Neural cell (in vitro differentiated cells): ENCODE data around the gene DARS1. TPM values are rescaled to one million over a fixed set of nuclear protein-coding genes. Genes with fewer than 3 reads are reported as not detected.

Experiments
- H2AFZ ChIP-seq: fragments of 200-600, 300-800 bp; sonication (generic), shearing (Covaris generic); 2 replicates; pipeline ENCODE4 v1.6.0; 2014; ENCODE audit warnings: low read depth, mild to moderate bottlenecking, antibody characterized with exemption, low read length, moderate library complexity
- H3F3A ChIP-seq: fragments of 200-600 bp; shearing (Covaris generic); 2 replicates; pipeline ENCODE4 v1.6.1; 2016; ENCODE audit warnings: mild to moderate bottlenecking, moderate library complexity, mixed read lengths, antibody characterized with exemption, low read length; ENCODE audit not compliant: insufficient read depth, poor library complexity, severe bottlenecking
- H3K27ac ChIP-seq: fragments of 200-600, 300-800 bp; sonication (generic), shearing (Covaris generic); 2 replicates; pipeline ENCODE4 v1.5.1; 2014; ENCODE audit warnings: mild to moderate bottlenecking, low read length, moderate library complexity
- H3K27me3 ChIP-seq: fragments of 300-800, 200-600 bp; sonication (generic), shearing (Covaris generic); 2 replicates; pipeline ENCODE4 v1.6.0; 2014; ENCODE audit warnings: mild to moderate bottlenecking, low read depth, low read length, moderate library complexity; ENCODE audit not compliant: insufficient read depth
- H3K36me3 ChIP-seq: fragments of 300-800, 200-600 bp; sonication (generic), shearing (Covaris generic); 2 replicates; pipeline ENCODE4 v1.5.1; 2014; ENCODE audit warnings: mild to moderate bottlenecking, antibody characterized with exemption, low read length, moderate library complexity; ENCODE audit not compliant: insufficient read depth
- H3K4me2 ChIP-seq: fragments of 300-800, 200-600 bp; sonication (generic), shearing (Covaris generic); 2 replicates; pipeline ENCODE4 v1.6.0; 2014; ENCODE audit warnings: mild to moderate bottlenecking, low read length
- H3K4me3 ChIP-seq: fragments of 300-800, 200-600 bp; sonication (generic), shearing (Covaris generic); 2 replicates; pipeline ENCODE4 v1.5.1; 2014; ENCODE audit warnings: mild to moderate bottlenecking, low read length, moderate library complexity
- H3K79me2 ChIP-seq: fragments of 200-600 bp; shearing (Covaris generic); replicated peaks from 2 replicates; pipeline ENCODE4 v1.6.0; 2014; ENCODE audit warnings: mild to moderate bottlenecking, low read length, moderate library complexity; ENCODE audit not compliant: insufficient read depth
- H3K9ac ChIP-seq: fragments of 300-800, 200-600 bp; sonication (generic), shearing (Covaris generic); 2 replicates; pipeline ENCODE4 v1.6.1; 2016; ENCODE audit warnings: mild to moderate bottlenecking, low read length, mixed read lengths
- H3K9me2 ChIP-seq: fragments of 200-600 bp; shearing (Covaris generic); 2 replicates; pipeline ENCODE4 v1.6.1; 2016; ENCODE audit warnings: mild to moderate bottlenecking, low read length, mixed read lengths; ENCODE audit not compliant: insufficient read depth
- H3K9me3 ChIP-seq: fragments of 200-600, 300-800 bp; sonication (generic), shearing (Covaris generic); 2 replicates; pipeline ENCODE4 v1.6.1; 2016; ENCODE audit warnings: mild to moderate bottlenecking, mixed run types, low read length, moderate library complexity, mixed read lengths
- H4K20me1 ChIP-seq: fragments of 200-600 bp; shearing (Covaris generic); 2 replicates; pipeline ENCODE4 v1.6.1; 2016; ENCODE audit warnings: mild to moderate bottlenecking, mixed run types; ENCODE audit not compliant: insufficient read depth
- EP300 ChIP-seq: fragments of 450-650 bp; conservative IDR thresholded peaks from 2 replicates; pipeline ENCODE4 v1.6.1; 2014; ENCODE audit warnings: antibody characterized with exemption, mild to moderate bottlenecking, moderate library complexity; ENCODE audit not compliant: poor library complexity, severe bottlenecking
- EZH2 ChIP-seq: fragments of 200-600, 300-800 bp; shearing (Covaris generic), sonication (generic); IDR thresholded peaks from 2 replicates; pipeline ENCODE4 v1.6.1; 2014; ENCODE audit warnings: antibody characterized with exemption, low read length, borderline replicate concordance, mild to moderate bottlenecking; ENCODE audit not compliant: insufficient read depth, poor library complexity, severe bottlenecking
- MXI1 ChIP-seq: fragments of 450-650 bp; conservative IDR thresholded peaks from 2 replicates; pipeline ENCODE4 v1.6.1; 2014; ENCODE audit warnings: antibody characterized with exemption, mild to moderate bottlenecking; ENCODE audit not compliant: poor library complexity, severe bottlenecking
- POLR2AphosphoS5 ChIP-seq: IDR thresholded peaks from 2 replicates; pipeline ENCODE4 v1.6.1; 2012
- RAD21 ChIP-seq: fragments of 450-650 bp; conservative IDR thresholded peaks from 2 replicates; pipeline ENCODE4 v1.6.1; 2014; ENCODE audit warnings: antibody characterized with exemption, mild to moderate bottlenecking, moderate library complexity
- SMC3 ChIP-seq: fragments of 450-650 bp; conservative IDR thresholded peaks from 2 replicates; pipeline ENCODE4 v1.6.1; 2014; ENCODE audit warnings: antibody characterized with exemption, mild to moderate bottlenecking, moderate library complexity; ENCODE audit not compliant: poor library complexity
- TAF1 ChIP-seq: IDR thresholded peaks from 2 replicates; pipeline ENCODE4 v1.6.1; 2012; ENCODE audit warnings: low read depth
- polyA plus RNA-seq: library from polyadenylated mRNA; depleted of rRNA; stranded (reverse); fragments of >200 nt; gene quantifications from 2 replicates; pipeline ENCODE4 v1.2.3, GENCODE V29; 2014
- TF ChIP-seq, protein P1 (sequence below): IDR thresholded peaks from 2 replicates; pipeline ENCODE4 v1.6.1; 2012; ENCODE audit warnings: borderline replicate concordance
- TF ChIP-seq, protein P2 (sequence below): fragments of 450-650 bp; IDR thresholded peaks from 2 replicates; pipeline ENCODE4 v1.5.1; 2014; ENCODE audit warnings: antibody characterized with exemption, mild to moderate bottlenecking, moderate library complexity; ENCODE audit not compliant: poor library complexity, severe bottlenecking

Gene DARS1
- polyA plus RNA-seq, 1 donor from 2014 or later: 37.9 TPM

DNA sequence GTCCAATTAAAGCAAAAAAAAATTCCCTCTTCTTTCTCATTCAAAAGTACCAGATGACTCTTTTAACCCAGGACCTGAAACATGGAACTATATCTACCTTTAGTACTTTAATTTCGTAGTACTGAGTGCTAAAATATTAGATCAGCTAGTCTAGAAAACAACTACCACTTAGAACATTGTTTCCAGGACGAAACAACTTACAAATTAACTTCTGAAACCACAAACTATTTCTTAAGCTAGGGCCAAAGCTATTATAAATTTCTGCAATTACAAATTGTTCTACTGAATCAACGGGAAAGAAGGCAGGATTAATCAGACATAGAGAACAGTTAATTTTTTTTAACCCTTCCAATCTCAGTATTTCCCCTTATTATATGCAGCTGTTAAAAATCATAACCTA is 39.9 kb downstream of the DARS1 start:
- Histone ChIP-seq H3K79me2 (no peaks in the 10 kb centered on the region), H2AFZ (no peak overlapping the region), H3K9me2 (no peaks in the 10 kb centered on the region), H3K36me3 (no peaks in the 10 kb centered on the region), H3K9ac (no peak overlapping the region), H3K27me3 (no peaks in the 10 kb centered on the region), H3K4me2 (no peak overlapping the region), H3K9me3 (no peaks in the 10 kb centered on the region), H3K27ac (no peak overlapping the region), H4K20me1 (no peaks in the 10 kb centered on the region), H3K4me3 (no peak overlapping the region), H3F3A (no peaks in the 10 kb centered on the region)
- no peak for TF ChIP-seq EP300
- TF ChIP-seq RAD21: no peak
- TF ChIP-seq, protein P1, sequence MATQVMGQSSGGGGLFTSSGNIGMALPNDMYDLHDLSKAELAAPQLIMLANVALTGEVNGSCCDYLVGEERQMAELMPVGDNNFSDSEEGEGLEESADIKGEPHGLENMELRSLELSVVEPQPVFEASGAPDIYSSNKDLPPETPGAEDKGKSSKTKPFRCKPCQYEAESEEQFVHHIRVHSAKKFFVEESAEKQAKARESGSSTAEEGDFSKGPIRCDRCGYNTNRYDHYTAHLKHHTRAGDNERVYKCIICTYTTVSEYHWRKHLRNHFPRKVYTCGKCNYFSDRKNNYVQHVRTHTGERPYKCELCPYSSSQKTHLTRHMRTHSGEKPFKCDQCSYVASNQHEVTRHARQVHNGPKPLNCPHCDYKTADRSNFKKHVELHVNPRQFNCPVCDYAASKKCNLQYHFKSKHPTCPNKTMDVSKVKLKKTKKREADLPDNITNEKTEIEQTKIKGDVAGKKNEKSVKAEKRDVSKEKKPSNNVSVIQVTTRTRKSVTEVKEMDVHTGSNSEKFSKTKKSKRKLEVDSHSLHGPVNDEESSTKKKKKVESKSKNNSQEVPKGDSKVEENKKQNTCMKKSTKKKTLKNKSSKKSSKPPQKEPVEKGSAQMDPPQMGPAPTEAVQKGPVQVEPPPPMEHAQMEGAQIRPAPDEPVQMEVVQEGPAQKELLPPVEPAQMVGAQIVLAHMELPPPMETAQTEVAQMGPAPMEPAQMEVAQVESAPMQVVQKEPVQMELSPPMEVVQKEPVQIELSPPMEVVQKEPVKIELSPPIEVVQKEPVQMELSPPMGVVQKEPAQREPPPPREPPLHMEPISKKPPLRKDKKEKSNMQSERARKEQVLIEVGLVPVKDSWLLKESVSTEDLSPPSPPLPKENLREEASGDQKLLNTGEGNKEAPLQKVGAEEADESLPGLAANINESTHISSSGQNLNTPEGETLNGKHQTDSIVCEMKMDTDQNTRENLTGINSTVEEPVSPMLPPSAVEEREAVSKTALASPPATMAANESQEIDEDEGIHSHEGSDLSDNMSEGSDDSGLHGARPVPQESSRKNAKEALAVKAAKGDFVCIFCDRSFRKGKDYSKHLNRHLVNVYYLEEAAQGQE: no peak
- TF ChIP-seq SMC3: no peak
- no peak for TF ChIP-seq MXI1
- TF ChIP-seq, protein P2, sequence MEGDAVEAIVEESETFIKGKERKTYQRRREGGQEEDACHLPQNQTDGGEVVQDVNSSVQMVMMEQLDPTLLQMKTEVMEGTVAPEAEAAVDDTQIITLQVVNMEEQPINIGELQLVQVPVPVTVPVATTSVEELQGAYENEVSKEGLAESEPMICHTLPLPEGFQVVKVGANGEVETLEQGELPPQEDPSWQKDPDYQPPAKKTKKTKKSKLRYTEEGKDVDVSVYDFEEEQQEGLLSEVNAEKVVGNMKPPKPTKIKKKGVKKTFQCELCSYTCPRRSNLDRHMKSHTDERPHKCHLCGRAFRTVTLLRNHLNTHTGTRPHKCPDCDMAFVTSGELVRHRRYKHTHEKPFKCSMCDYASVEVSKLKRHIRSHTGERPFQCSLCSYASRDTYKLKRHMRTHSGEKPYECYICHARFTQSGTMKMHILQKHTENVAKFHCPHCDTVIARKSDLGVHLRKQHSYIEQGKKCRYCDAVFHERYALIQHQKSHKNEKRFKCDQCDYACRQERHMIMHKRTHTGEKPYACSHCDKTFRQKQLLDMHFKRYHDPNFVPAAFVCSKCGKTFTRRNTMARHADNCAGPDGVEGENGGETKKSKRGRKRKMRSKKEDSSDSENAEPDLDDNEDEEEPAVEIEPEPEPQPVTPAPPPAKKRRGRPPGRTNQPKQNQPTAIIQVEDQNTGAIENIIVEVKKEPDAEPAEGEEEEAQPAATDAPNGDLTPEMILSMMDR: no peak
- no peak for TF ChIP-seq TAF1
- no peak for TF ChIP-seq POLR2AphosphoS5
- no peak for TF ChIP-seq EZH2

DNA sequence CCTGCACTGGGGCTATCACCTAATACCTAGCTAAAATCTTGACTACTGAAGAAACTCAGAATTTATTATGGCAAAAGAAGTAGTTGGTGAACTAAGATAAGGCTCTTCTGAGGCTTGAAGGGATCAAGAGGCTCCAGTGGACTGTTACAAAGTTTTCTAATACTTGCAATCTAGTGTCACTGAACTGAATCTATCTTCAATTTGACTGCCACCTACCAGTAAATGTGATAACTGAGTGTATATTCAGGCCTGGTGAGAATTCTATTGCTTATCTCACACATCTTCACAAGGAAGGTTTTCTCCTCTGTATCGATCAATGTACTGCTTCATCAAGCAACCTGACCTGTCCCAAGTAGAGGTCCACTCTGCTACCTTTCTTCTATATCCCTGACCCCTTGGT is 40.8 kb downstream of the DARS1 start:
- H4K20me1 ChIP-seq: no peaks in the 10 kb centered on the region

More for the DNA sequence above, 40.8 kb downstream of the DARS1 start:
- no peak overlapping the region for H2AFZ ChIP-seq
- no peak overlapping the region for H3K4me3 ChIP-seq
- no peaks in the 10 kb centered on the region for H3F3A ChIP-seq
- H3K27me3 ChIP-seq: no peaks in the 10 kb centered on the region
- no peaks in the 10 kb centered on the region for H3K79me2 ChIP-seq
- H3K27ac ChIP-seq: no peak overlapping the region
- TF ChIP-seq, protein P1: no peak
- TF ChIP-seq, protein P2: no peak
- TF ChIP-seq TAF1 (no peak), EP300 (no peak), EZH2 (no peak), POLR2AphosphoS5 (no peak), SMC3 (no peak)
- H3K9me2 ChIP-seq: no peaks in the 10 kb centered on the region
- H3K36me3 ChIP-seq: no peaks in the 10 kb centered on the region
- no peak overlapping the region for H3K9ac ChIP-seq
- H3K4me2 ChIP-seq: no peak overlapping the region
- no peaks in the 10 kb centered on the region for H3K9me3 ChIP-seq
